ENCODE measurements around the gene TAF1C. TPM values are rescaled to one million over a fixed set of nuclear protein-coding genes. Genes with fewer than 3 reads are reported as not detected.

The TAF1C gene
- total and polyA plus RNA-seq, 10 of the 15 experiments (the other 5 are each of a cell fraction or from before 2014, with no cell fraction given): 0.98 to 40.1 (median 15.4) TPM

GRCh38 chr16:84174396-84174795 is 12.5 kb downstream of the TAF1C start:
- H3K79me2 ChIP-seq (ENCODE audit: control insufficient read depth, insufficient read depth, low read length): no peaks in the 10 kb centered on the region
- in situ Hi-C loops (cut with MboI) (no loop called here), intact Hi-C loops (cut with micrococcal nuclease; ENCODE audit: unreplicated experiment) (no loop called here)
- FAIRE-seq (no peak), DNase-seq (ENCODE audit: low read depth, low spot score) (no peak), ATAC-seq (no peak)
- H3K4me1 ChIP-seq (ENCODE audit: control insufficient read depth, insufficient read depth, low read length): peaks cover 13% of the 10 kb centered on the region
- ChIA-PET SMC1A (ENCODE audit: uncharacterized antibody, unreplicated experiment) (interaction anchor here (1.1 to 2.4 kb wide), 4 partner anchors 74 to 90 kb away, joined by 3 to 12 read pairs (median 3); no protein-coding TSS in a partner anchor), CTCF (interaction anchor here (1.6 to 7.1 kb wide), 4 partner anchors 12 to 109 kb away, joined by 6 to 82 read pairs (median 20); partner anchors contain the start of gene TAF1C), POLR2A (no interaction called here), RAD21 (ENCODE audit: unreplicated experiment) (interaction anchor here (1.4 kb wide), 1 partner anchor 13 kb away, joined by 5 read pairs; the partner anchor contains the start of gene TAF1C)
- H3K36me3 ChIP-seq (ENCODE audit: control insufficient read depth in 2 of 2, insufficient read depth in 2 of 2, low read length in 1 of 2): peaks cover 5 to 6% of the 10 kb centered on the region in 2 experiments; a peak in 3 of 4 replicates
- no peak overlapping the region for H2AFZ ChIP-seq (ENCODE audit: control insufficient read depth, low read depth, low read length)
- TF ChIP-seq TCF7 (IDR thresholded peaks at IDR 0.05; ENCODE audit: borderline replicate concordance): no peak
- H3K4me2 ChIP-seq (ENCODE audit: control insufficient read depth, insufficient read depth): no peak overlapping the region
- no peak overlapping the region for H3K4me3 ChIP-seq
- no peaks in the 10 kb centered on the region for H3K9me3 ChIP-seq (replicated peaks; ENCODE audit: control insufficient read depth, insufficient read depth, low read length)
- 69% methylated on average over 11 of the region's 11 CpGs for WGBS (ENCODE audit: insufficient coverage, insufficient replicate concordance, low lambda C conversion rate, missing lambda C conversion rate)
- no peak overlapping the region for H3K9ac ChIP-seq (ENCODE audit: control insufficient read depth, insufficient read depth, low read length)
- H4K20me1 ChIP-seq (ENCODE audit: control insufficient read depth, insufficient read depth): no peaks in the 10 kb centered on the region
- BruUV-seq (replicated peaks): no TSS peak
- H3K27ac ChIP-seq (ENCODE audit: control insufficient read depth, insufficient read depth): no peak overlapping the region
- no peaks in the 10 kb centered on the region for H3K27me3 ChIP-seq (replicated peaks in 1 of 2; ENCODE audit: control insufficient read depth in 2 of 2, insufficient read depth in 2 of 2, low read length in 1 of 2)

DNA sequence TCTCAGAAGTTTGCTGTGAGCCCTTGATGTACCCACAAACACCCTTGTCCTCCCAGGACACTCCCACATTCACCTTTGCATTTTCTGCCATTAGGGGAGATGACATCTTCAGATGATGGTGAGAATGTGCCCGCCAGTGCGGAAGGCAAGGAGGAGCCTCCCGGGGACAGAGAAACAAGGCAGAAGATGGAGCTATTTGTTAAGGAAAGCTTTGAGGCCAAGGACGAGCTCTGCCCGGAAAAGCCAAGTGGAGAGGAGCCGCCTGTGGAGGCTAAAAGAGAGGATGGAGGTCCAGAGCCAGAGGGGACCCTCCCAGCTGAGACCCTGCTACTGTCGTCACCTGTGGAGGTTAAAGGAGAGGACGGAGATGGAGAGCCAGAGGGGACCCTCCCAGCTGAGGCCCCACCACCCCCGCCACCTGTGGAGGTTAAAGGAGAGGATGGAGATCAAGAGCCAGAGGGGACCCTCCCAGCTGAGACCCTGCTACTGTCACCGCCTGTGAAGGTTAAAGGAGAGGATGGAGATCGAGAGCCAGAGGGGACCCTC is 17.0 kb downstream of the TAF1C start:
- whole genome bisulfite sequencing (ENCODE audit: insufficient coverage, insufficient replicate concordance, low lambda C conversion rate, missing lambda C conversion rate): 40% methylated on average over 11 of the region's 11 CpGs
- in situ Hi-C loops (cut with MboI): no loop called here
- ATAC-seq (no peak), FAIRE-seq (no peak), DNase-seq (ENCODE audit: low read depth, low spot score) (no peak)
- Histone ChIP-seq H3K4me2 (ENCODE audit: control insufficient read depth, insufficient read depth) (no peak overlapping the region), H3K27ac (ENCODE audit: control insufficient read depth, insufficient read depth) (no peak overlapping the region), H3K9me3 (replicated peaks; ENCODE audit: control insufficient read depth, insufficient read depth, low read length) (no peaks in the 10 kb centered on the region; the same call in 2 of the 3 replicates), H3K4me3 (no peak overlapping the region), H3K36me3 (ENCODE audit: control insufficient read depth in 2 of 2, insufficient read depth in 2 of 2, low read length in 1 of 2) (no peaks in the 10 kb centered on the region), H3K27me3 (replicated peaks in 1 of 2; ENCODE audit: control insufficient read depth in 2 of 2, insufficient read depth in 2 of 2, low read length in 1 of 2) (no peaks in the 10 kb centered on the region), H2AFZ (ENCODE audit: control insufficient read depth, low read depth, low read length) (no peak overlapping the region), H3K4me1 (ENCODE audit: control insufficient read depth, insufficient read depth, low read length) (no peaks in the 10 kb centered on the region; the same call in 1 of the 2 replicates), H4K20me1 (ENCODE audit: control insufficient read depth, insufficient read depth) (no peaks in the 10 kb centered on the region), H3K79me2 (ENCODE audit: control insufficient read depth, insufficient read depth, low read length) (no peaks in the 10 kb centered on the region), H3K9ac (ENCODE audit: control insufficient read depth, insufficient read depth, low read length) (no peak overlapping the region)
- intact Hi-C loops (cut with micrococcal nuclease; ENCODE audit: unreplicated experiment): no loop called here
- SMC1A ChIA-PET (ENCODE audit: uncharacterized antibody, unreplicated experiment): interaction anchor here (0.9 to 1.4 kb wide), 2 partner anchors 57 to 85 kb away, joined by 4 read pairs; no protein-coding TSS in a partner anchor
- RAD21 ChIA-PET (ENCODE audit: unreplicated experiment): no interaction called here
- BruUV-seq (replicated peaks): no TSS peak
- CTCF ChIA-PET: interaction anchor here (1.3 to 1.6 kb wide), 3 partner anchors 17 to 213 kb away, joined by 3 to 4 read pairs (median 4); partner anchors contain the start of gene TAF1C
- POLR2A ChIA-PET: no interaction called here
- TF ChIP-seq IKZF1 (conservative IDR thresholded peaks at IDR 0.05) (no peak), GATAD2B (conservative IDR thresholded peaks at IDR 0.05; ENCODE audit: low read depth) (no peak), ASH2L (IDR thresholded peaks at IDR 0.05; ENCODE audit: borderline replicate concordance, low read depth) (no peak), E4F1 (IDR thresholded peaks at IDR 0.05; ENCODE audit: borderline replicate concordance, partially characterized antibody) (no peak), PKNOX1 (IDR thresholded peaks at IDR 0.05) (no peak), JUND (IDR thresholded peaks at IDR 0.05; ENCODE audit: low read depth, low read length) (no peak), HSF1 (IDR thresholded peaks at IDR 0.05; ENCODE audit: low read depth, low read length) (no peak), RB1 (IDR thresholded peaks at IDR 0.05; ENCODE audit: borderline replicate concordance) (no peak), RAD21 (IDR thresholded peaks at IDR 0.05; ENCODE audit: insufficient read depth, low read depth, low read length) (no peak), CREM (IDR thresholded peaks at IDR 0.05; ENCODE audit: low read depth) (no peak), NFYB (IDR thresholded peaks at IDR 0.05; ENCODE audit: insufficient read depth, low read depth, low read length) (no peak)
